ENCODE results near the gene BATF.

DNA sequence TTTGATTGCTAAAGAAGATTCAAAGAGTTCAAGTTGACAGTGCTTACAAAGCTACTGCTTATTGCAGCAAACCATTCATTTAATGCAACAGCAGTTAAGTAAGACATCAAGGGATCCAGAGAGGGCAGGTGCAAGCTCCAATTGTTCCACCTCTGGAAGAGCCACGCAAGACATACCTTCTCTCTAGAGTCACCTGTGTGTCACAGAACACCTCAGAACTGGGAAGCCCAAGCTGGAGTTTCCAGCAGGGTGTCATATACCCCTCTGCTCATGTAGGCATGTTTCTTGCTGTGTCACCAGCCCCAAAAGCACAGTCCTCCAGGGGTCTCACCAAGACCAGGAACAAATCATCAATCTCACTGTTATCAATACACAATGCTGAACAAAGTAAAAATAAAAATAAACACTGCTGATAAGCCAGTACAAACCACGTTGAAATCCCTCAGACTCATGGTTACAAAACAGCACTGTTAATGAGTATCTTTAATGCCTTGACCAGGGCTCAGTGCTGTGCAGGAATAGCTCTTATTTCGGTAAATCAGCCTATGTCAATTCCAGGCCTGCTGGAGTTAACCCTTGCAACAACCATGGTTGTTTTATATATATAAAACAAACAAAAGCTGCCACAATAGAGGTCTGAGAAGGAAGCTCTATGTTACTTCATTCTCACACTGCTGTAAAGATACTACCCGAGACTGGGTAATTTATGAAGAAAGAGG is 37.4 kb upstream of the BATF start:
- TF ChIP-seq, protein P1, sequence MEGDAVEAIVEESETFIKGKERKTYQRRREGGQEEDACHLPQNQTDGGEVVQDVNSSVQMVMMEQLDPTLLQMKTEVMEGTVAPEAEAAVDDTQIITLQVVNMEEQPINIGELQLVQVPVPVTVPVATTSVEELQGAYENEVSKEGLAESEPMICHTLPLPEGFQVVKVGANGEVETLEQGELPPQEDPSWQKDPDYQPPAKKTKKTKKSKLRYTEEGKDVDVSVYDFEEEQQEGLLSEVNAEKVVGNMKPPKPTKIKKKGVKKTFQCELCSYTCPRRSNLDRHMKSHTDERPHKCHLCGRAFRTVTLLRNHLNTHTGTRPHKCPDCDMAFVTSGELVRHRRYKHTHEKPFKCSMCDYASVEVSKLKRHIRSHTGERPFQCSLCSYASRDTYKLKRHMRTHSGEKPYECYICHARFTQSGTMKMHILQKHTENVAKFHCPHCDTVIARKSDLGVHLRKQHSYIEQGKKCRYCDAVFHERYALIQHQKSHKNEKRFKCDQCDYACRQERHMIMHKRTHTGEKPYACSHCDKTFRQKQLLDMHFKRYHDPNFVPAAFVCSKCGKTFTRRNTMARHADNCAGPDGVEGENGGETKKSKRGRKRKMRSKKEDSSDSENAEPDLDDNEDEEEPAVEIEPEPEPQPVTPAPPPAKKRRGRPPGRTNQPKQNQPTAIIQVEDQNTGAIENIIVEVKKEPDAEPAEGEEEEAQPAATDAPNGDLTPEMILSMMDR (IDR thresholded peaks at IDR 0.05) = no peak
- no peak for TF ChIP-seq EZH2 (IDR thresholded peaks at IDR 0.05; ENCODE audit: borderline replicate concordance, insufficient read depth, low read depth, low read length, poor library complexity, severe bottlenecking)

All from B cell (primary cell).